ENCODE data around the gene HSD17B2.

HSD17B2 gene

DNA sequence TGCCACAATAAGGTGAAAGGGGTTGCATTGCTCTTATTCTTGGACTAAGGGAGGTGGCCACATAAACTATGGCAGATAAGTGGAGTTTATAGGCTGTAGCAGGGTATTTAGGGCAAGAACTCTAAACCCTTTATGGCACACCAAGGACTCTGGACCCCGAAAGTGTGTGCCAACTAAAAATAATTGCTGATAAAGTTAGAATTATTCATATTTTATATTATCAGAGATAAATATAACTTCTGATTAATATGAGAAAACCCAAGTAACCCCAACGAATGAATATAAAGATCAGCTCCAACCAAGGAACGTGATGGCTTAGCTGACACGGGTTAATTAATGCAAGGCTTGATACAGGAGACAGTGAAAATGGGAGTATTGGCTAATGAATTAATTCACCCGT is 15.0 kb upstream of the HSD17B2 start:
- Histone ChIP-seq H4K20me1 (ENCODE audit: insufficient read depth, low read length) (no peaks in the 10 kb centered on the region), H3K9me2 (ENCODE audit: low read depth, low read length) (no peaks in the 10 kb centered on the region), H3F3A (ENCODE audit: insufficient read depth, low read length) (no peaks in the 10 kb centered on the region), H3K9ac (ENCODE audit: low read length) (no peak overlapping the region), H3K4me2 (ENCODE audit: low read length) (no peak overlapping the region), H3K4me3 (ENCODE audit: low read depth, low read length, poor library complexity, severe bottlenecking) (no peak overlapping the region), H3K79me2 (ENCODE audit: insufficient read depth, low read length) (no peaks in the 10 kb centered on the region), H3K9me3 (ENCODE audit: low read length) (no peaks in the 10 kb centered on the region), H3K36me3 (ENCODE audit: insufficient read depth, low read length) (no peaks in the 10 kb centered on the region), H3K27me3 (ENCODE audit: insufficient read depth, low read length) (peaks cover 3% of the 10 kb centered on the region; the same call in 1 of the 2 replicates), H3K4me1 (ENCODE audit: insufficient read depth, low read length, severe bottlenecking) (no peaks in the 10 kb centered on the region), H2AFZ (ENCODE audit: low read length) (no peak overlapping the region), H3K27ac (ENCODE audit: low read depth, low read length, poor library complexity, severe bottlenecking) (no peak overlapping the region)
- TF ChIP-seq EZH2 (IDR thresholded peaks at IDR 0.05; ENCODE audit: borderline replicate concordance, low read length): no peak
- no peak for TF ChIP-seq CTCF (IDR thresholded peaks at IDR 0.05; ENCODE audit: low read length)

- TF ChIP-seq CTCF (IDR thresholded peaks at IDR 0.05; ENCODE audit: low read length) (no peak), EZH2 (IDR thresholded peaks at IDR 0.05; ENCODE audit: borderline replicate concordance, low read length) (no peak)
- H3K4me2 ChIP-seq (ENCODE audit: low read length): no peak overlapping the region
Observed at GRCh38 chr16:82023206-82023605, 11.8 kb upstream of the HSD17B2 start.

DNA sequence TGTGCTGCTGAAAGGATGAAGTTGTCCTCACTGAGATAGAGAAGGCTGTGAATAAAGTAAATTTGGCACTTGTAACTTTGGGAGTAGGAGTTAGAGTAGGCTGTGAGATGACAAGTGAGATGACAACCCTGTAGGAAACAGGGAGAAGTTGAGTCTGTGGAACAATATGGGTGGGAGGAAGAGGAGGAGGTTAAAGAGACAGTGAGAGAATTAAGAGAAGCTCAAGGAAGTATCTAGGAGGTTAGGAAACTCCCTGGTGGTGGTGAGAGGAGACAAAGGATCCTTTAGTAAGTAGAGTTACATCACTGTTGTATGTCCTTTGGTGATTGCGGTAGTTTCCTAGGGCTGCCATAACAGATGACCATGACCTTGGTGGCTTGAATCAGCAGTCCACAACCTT is 10.7 kb upstream of the HSD17B2 start:
- Histone ChIP-seq H3K4me3 (ENCODE audit: low read depth, low read length, poor library complexity, severe bottlenecking) (no peak overlapping the region), H3K9me3 (ENCODE audit: low read length) (no peaks in the 10 kb centered on the region), H3K9me2 (ENCODE audit: low read depth, low read length) (no peaks in the 10 kb centered on the region), H2AFZ (ENCODE audit: low read length) (no peak overlapping the region), H4K20me1 (ENCODE audit: insufficient read depth, low read length) (no peaks in the 10 kb centered on the region), H3K4me2 (ENCODE audit: low read length) (no peak overlapping the region), H3F3A (ENCODE audit: insufficient read depth, low read length) (no peaks in the 10 kb centered on the region), H3K27me3 (ENCODE audit: insufficient read depth, low read length) (peaks cover 3% of the 10 kb centered on the region; the same call in 1 of the 2 replicates), H3K4me1 (ENCODE audit: insufficient read depth, low read length, severe bottlenecking) (no peaks in the 10 kb centered on the region), H3K36me3 (ENCODE audit: insufficient read depth, low read length) (no peaks in the 10 kb centered on the region), H3K9ac (ENCODE audit: low read length) (no peak overlapping the region), H3K27ac (ENCODE audit: low read depth, low read length, poor library complexity, severe bottlenecking) (no peak overlapping the region), H3K79me2 (ENCODE audit: insufficient read depth, low read length) (no peaks in the 10 kb centered on the region)
- no peak for TF ChIP-seq EZH2 (IDR thresholded peaks at IDR 0.05; ENCODE audit: borderline replicate concordance, low read length)
- TF ChIP-seq CTCF (IDR thresholded peaks at IDR 0.05; ENCODE audit: low read length): no peak

More at GRCh38 chr16:82023206-82023605, 11.8 kb upstream of the HSD17B2 start:
- H4K20me1 ChIP-seq (ENCODE audit: insufficient read depth, low read length): no peaks in the 10 kb centered on the region
- H3K4me3 ChIP-seq (ENCODE audit: low read depth, low read length, poor library complexity, severe bottlenecking): no peak overlapping the region
- no peaks in the 10 kb centered on the region for H3K79me2 ChIP-seq (ENCODE audit: insufficient read depth, low read length)
- H3K9me3 ChIP-seq (ENCODE audit: low read length): no peaks in the 10 kb centered on the region
- no peaks in the 10 kb centered on the region for H3K4me1 ChIP-seq (ENCODE audit: insufficient read depth, low read length, severe bottlenecking)
- H3K36me3 ChIP-seq (ENCODE audit: insufficient read depth, low read length): no peaks in the 10 kb centered on the region
- H3K9ac ChIP-seq (ENCODE audit: low read length): no peak overlapping the region
- no peaks in the 10 kb centered on the region for H3F3A ChIP-seq (ENCODE audit: insufficient read depth, low read length)
- peaks cover 3% of the 10 kb centered on the region; the same call in 1 of the 2 replicates for H3K27me3 ChIP-seq (ENCODE audit: insufficient read depth, low read length)
- no peaks in the 10 kb centered on the region for H3K9me2 ChIP-seq (ENCODE audit: low read depth, low read length)
- no peak overlapping the region for H2AFZ ChIP-seq (ENCODE audit: low read length)
- H3K27ac ChIP-seq (ENCODE audit: low read depth, low read length, poor library complexity, severe bottlenecking): no peak overlapping the region
